ENCODE results near the gene SH3GL2.

The SH3GL2 gene

GRCh38 chr9:17627641-17628040 lies 48.8 kb downstream of the SH3GL2 start:
- Histone ChIP-seq H3K4me1 (ENCODE audit: control insufficient read depth, insufficient read depth, low read length, unreplicated experiment) (no peaks in the 10 kb centered on the region), H2AFZ (ENCODE audit: low read length, unreplicated experiment) (no peak overlapping the region), H3K27ac (ENCODE audit: low read depth, low read length) (no peak overlapping the region), H3K36me3 (ENCODE audit: insufficient read depth, low read length) (no peaks in the 10 kb centered on the region), H3K4me3 (ENCODE audit: low read depth, low read length) (no peak overlapping the region), H3K79me2 (ENCODE audit: control insufficient read depth, insufficient read depth, low read length, unreplicated experiment) (no peaks in the 10 kb centered on the region), H3K27me3 (ENCODE audit: insufficient read depth, low read length) (peaks cover 41% of the 10 kb centered on the region; the same call in 1 of the 2 replicates)

GRCh38 chr9:17628624-17629023 lies 49.8 kb downstream of the SH3GL2 start:
- H3K27ac ChIP-seq (ENCODE audit: low read depth, low read length), result no peak overlapping the region
- no peak overlapping the region for H3K4me3 ChIP-seq (ENCODE audit: low read depth, low read length)
- no peaks in the 10 kb centered on the region for H3K4me1 ChIP-seq (ENCODE audit: control insufficient read depth, insufficient read depth, low read length, unreplicated experiment)
- H3K36me3 ChIP-seq (ENCODE audit: insufficient read depth, low read length), result no peaks in the 10 kb centered on the region
- H2AFZ ChIP-seq (ENCODE audit: low read length, unreplicated experiment), result no peak overlapping the region
- no peaks in the 10 kb centered on the region for H3K79me2 ChIP-seq (ENCODE audit: control insufficient read depth, insufficient read depth, low read length, unreplicated experiment)
- peaks cover 50% of the 10 kb centered on the region for H3K27me3 ChIP-seq (ENCODE audit: insufficient read depth, low read length)

- H3K4me3 ChIP-seq (ENCODE audit: low read depth, low read length), result no peak overlapping the region
- H3K4me1 ChIP-seq (ENCODE audit: control insufficient read depth, insufficient read depth, low read length, unreplicated experiment), result no peaks in the 10 kb centered on the region
- H3K27me3 ChIP-seq (ENCODE audit: insufficient read depth, low read length), result peaks cover 50% of the 10 kb centered on the region
- no peak overlapping the region for H3K27ac ChIP-seq (ENCODE audit: low read depth, low read length)
- H3K79me2 ChIP-seq (ENCODE audit: control insufficient read depth, insufficient read depth, low read length, unreplicated experiment), result no peaks in the 10 kb centered on the region
- no peaks in the 10 kb centered on the region for H3K36me3 ChIP-seq (ENCODE audit: insufficient read depth, low read length)
- no peak overlapping the region for H2AFZ ChIP-seq (ENCODE audit: low read length, unreplicated experiment)
Observed at GRCh38 chr9:17630531-17630949, 51.7 kb downstream of the SH3GL2 start.

- H3K4me3 ChIP-seq (ENCODE audit: low read depth, low read length), result no peak overlapping the region
- H2AFZ ChIP-seq (ENCODE audit: low read length, unreplicated experiment), result no peak overlapping the region
- no peaks in the 10 kb centered on the region for H3K36me3 ChIP-seq (ENCODE audit: insufficient read depth, low read length)
- no peak overlapping the region for H3K27ac ChIP-seq (ENCODE audit: low read depth, low read length)
- no peaks in the 10 kb centered on the region for H3K4me1 ChIP-seq (ENCODE audit: control insufficient read depth, insufficient read depth, low read length, unreplicated experiment)
- no peaks in the 10 kb centered on the region for H3K79me2 ChIP-seq (ENCODE audit: control insufficient read depth, insufficient read depth, low read length, unreplicated experiment)
- peaks cover 47% of the 10 kb centered on the region for H3K27me3 ChIP-seq (ENCODE audit: insufficient read depth, low read length)
Observed at GRCh38 chr9:17631396-17631795, 52.5 kb downstream of the SH3GL2 start.

GRCh38 chr9:17632994-17633393 lies 54.1 kb downstream of the SH3GL2 start:
- Histone ChIP-seq H3K27me3 (ENCODE audit: insufficient read depth, low read length) (peaks cover 35% of the 10 kb centered on the region), H3K27ac (ENCODE audit: low read depth, low read length) (no peak overlapping the region), H3K79me2 (ENCODE audit: control insufficient read depth, insufficient read depth, low read length, unreplicated experiment) (no peaks in the 10 kb centered on the region), H3K36me3 (ENCODE audit: insufficient read depth, low read length) (no peaks in the 10 kb centered on the region), H2AFZ (ENCODE audit: low read length, unreplicated experiment) (no peak overlapping the region), H3K4me1 (ENCODE audit: control insufficient read depth, insufficient read depth, low read length, unreplicated experiment) (no peaks in the 10 kb centered on the region), H3K4me3 (ENCODE audit: low read depth, low read length) (no peak overlapping the region)

- H3K4me3 ChIP-seq (ENCODE audit: low read depth, low read length), result no peak overlapping the region
- H3K27ac ChIP-seq (ENCODE audit: low read depth, low read length), result no peak overlapping the region
- H3K4me1 ChIP-seq (ENCODE audit: control insufficient read depth, insufficient read depth, low read length, unreplicated experiment), result no peaks in the 10 kb centered on the region
- H2AFZ ChIP-seq (ENCODE audit: low read length, unreplicated experiment), result no peak overlapping the region
- no peaks in the 10 kb centered on the region for H3K36me3 ChIP-seq (ENCODE audit: insufficient read depth, low read length)
- peaks cover 30% of the 10 kb centered on the region for H3K27me3 ChIP-seq (ENCODE audit: insufficient read depth, low read length)
- no peaks in the 10 kb centered on the region for H3K79me2 ChIP-seq (ENCODE audit: control insufficient read depth, insufficient read depth, low read length, unreplicated experiment)
Observed at GRCh38 chr9:17635115-17635890, 56.4 kb downstream of the SH3GL2 start.

GRCh38 chr9:17636349-17636748 lies 57.5 kb downstream of the SH3GL2 start:
- H3K79me2 ChIP-seq (ENCODE audit: control insufficient read depth, insufficient read depth, low read length, unreplicated experiment), result no peaks in the 10 kb centered on the region
- no peak overlapping the region for H2AFZ ChIP-seq (ENCODE audit: low read length, unreplicated experiment)
- H3K27me3 ChIP-seq (ENCODE audit: insufficient read depth, low read length), result peaks cover 21% of the 10 kb centered on the region
- no peaks in the 10 kb centered on the region for H3K4me1 ChIP-seq (ENCODE audit: control insufficient read depth, insufficient read depth, low read length, unreplicated experiment)
- no peaks in the 10 kb centered on the region for H3K36me3 ChIP-seq (ENCODE audit: insufficient read depth, low read length)
- H3K4me3 ChIP-seq (ENCODE audit: low read depth, low read length), result no peak overlapping the region
- no peak overlapping the region for H3K27ac ChIP-seq (ENCODE audit: low read depth, low read length)

GRCh38 chr9:17636821-17637220 lies 58.0 kb downstream of the SH3GL2 start:
- Histone ChIP-seq H3K36me3 (ENCODE audit: insufficient read depth, low read length) (no peaks in the 10 kb centered on the region), H3K27me3 (ENCODE audit: insufficient read depth, low read length) (peaks cover 19% of the 10 kb centered on the region), H3K79me2 (ENCODE audit: control insufficient read depth, insufficient read depth, low read length, unreplicated experiment) (no peaks in the 10 kb centered on the region), H3K27ac (ENCODE audit: low read depth, low read length) (no peak overlapping the region), H3K4me1 (ENCODE audit: control insufficient read depth, insufficient read depth, low read length, unreplicated experiment) (no peaks in the 10 kb centered on the region), H3K4me3 (ENCODE audit: low read depth, low read length) (no peak overlapping the region), H2AFZ (ENCODE audit: low read length, unreplicated experiment) (no peak overlapping the region)

GRCh38 chr9:17637229-17637628 lies 58.4 kb downstream of the SH3GL2 start:
- Histone ChIP-seq H2AFZ (ENCODE audit: low read length, unreplicated experiment) (no peak overlapping the region), H3K4me3 (ENCODE audit: low read depth, low read length) (no peak overlapping the region), H3K79me2 (ENCODE audit: control insufficient read depth, insufficient read depth, low read length, unreplicated experiment) (no peaks in the 10 kb centered on the region), H3K36me3 (ENCODE audit: insufficient read depth, low read length) (no peaks in the 10 kb centered on the region), H3K27me3 (ENCODE audit: insufficient read depth, low read length) (peaks cover 19% of the 10 kb centered on the region), H3K4me1 (ENCODE audit: control insufficient read depth, insufficient read depth, low read length, unreplicated experiment) (no peaks in the 10 kb centered on the region), H3K27ac (ENCODE audit: low read depth, low read length) (no peak overlapping the region)

- Histone ChIP-seq H3K4me1 (ENCODE audit: control insufficient read depth, insufficient read depth, low read length, unreplicated experiment) (no peaks in the 10 kb centered on the region), H2AFZ (ENCODE audit: low read length, unreplicated experiment) (no peak overlapping the region), H3K36me3 (ENCODE audit: insufficient read depth, low read length) (no peaks in the 10 kb centered on the region), H3K27me3 (ENCODE audit: insufficient read depth, low read length) (peaks cover 15% of the 10 kb centered on the region), H3K4me3 (ENCODE audit: low read depth, low read length) (no peak overlapping the region), H3K27ac (ENCODE audit: low read depth, low read length) (no peak overlapping the region), H3K79me2 (ENCODE audit: control insufficient read depth, insufficient read depth, low read length, unreplicated experiment) (no peaks in the 10 kb centered on the region)
Observed at GRCh38 chr9:17648516-17648915, 69.7 kb downstream of the SH3GL2 start.

GRCh38 chr9:17651725-17652124 lies 72.9 kb downstream of the SH3GL2 start:
- Histone ChIP-seq H3K79me2 (ENCODE audit: control insufficient read depth, insufficient read depth, low read length, unreplicated experiment) (no peaks in the 10 kb centered on the region), H2AFZ (ENCODE audit: low read length, unreplicated experiment) (no peak overlapping the region), H3K4me3 (ENCODE audit: low read depth, low read length) (no peak overlapping the region), H3K4me1 (ENCODE audit: control insufficient read depth, insufficient read depth, low read length, unreplicated experiment) (no peaks in the 10 kb centered on the region), H3K27me3 (ENCODE audit: insufficient read depth, low read length) (peaks cover 39% of the 10 kb centered on the region), H3K27ac (ENCODE audit: low read depth, low read length) (no peak overlapping the region), H3K36me3 (ENCODE audit: insufficient read depth, low read length) (no peaks in the 10 kb centered on the region)

All from ACC112 (cell line).